GM19351 (cell line): ENCODE data around the gene HMGN1.
A peak's percentile ranks its signal among the peaks of the same experiment; 100 is the strongest.
"Not testable (repeated sequence)": the region's sequence is repeated elsewhere in the genome, so short reads cannot be mapped to it uniquely, and the experiment has no call there.

Source experiments
- ATAC-seq: cut with Tn5 transposase; IDR thresholded peaks from one replicate; pipeline ENCODE4 v1.9.1; 2021; ENCODE audit warnings: mild to moderate bottlenecking, moderate library complexity; ENCODE audit not compliant: unreplicated experiment

Gene HMGN1

GRCh38 chr21:39348355-39349210, at the start of gene HMGN1:
TSS of gene HMGN1 (minus strand) at chr21:39349088. CDS start at chr21:39348917, 171 bp downstream.
- peak; percentile 38 for ATAC-seq

GRCh38 chr21:39397646-39398385, 48.9 kb upstream of the HMGN1 start:
- no peak for ATAC-seq

GRCh38 chr21:39392981-39393380, 44.1 kb upstream of the HMGN1 start:
- ATAC-seq, result no peak

- no peak for ATAC-seq
Observed at GRCh38 chr21:39390212-39390765, 41.4 kb upstream of the HMGN1 start.

- ATAC-seq, result peak; percentile 24
Observed at GRCh38 chr21:39388811-39389155, 39.9 kb upstream of the HMGN1 start.

GRCh38 chr21:39388038-39388810, 39.3 kb upstream of the HMGN1 start:
- ATAC-seq, result peak; percentile 74

- peak; percentile 57 for ATAC-seq
Observed at GRCh38 chr21:39387461-39388037, 38.7 kb upstream of the HMGN1 start.

- no peak for ATAC-seq
Observed at GRCh38 chr21:39386899-39387298, 38.0 kb upstream of the HMGN1 start.

- ATAC-seq, result no peak
Observed at GRCh38 chr21:39386194-39386593, 37.3 kb upstream of the HMGN1 start.

GRCh38 chr21:39385299-39386145, 36.6 kb upstream of the HMGN1 start:
- peak; percentile 34 for ATAC-seq

GRCh38 chr21:39384674-39385298, 35.9 kb upstream of the HMGN1 start:
- ATAC-seq, result no peak

- not testable (repeated sequence) for ATAC-seq
Observed at GRCh38 chr21:39382096-39382495, 33.2 kb upstream of the HMGN1 start.

GRCh38 chr21:39381009-39381408, 32.1 kb upstream of the HMGN1 start:
- no peak for ATAC-seq

- ATAC-seq, result peak; percentile 93
Observed at GRCh38 chr21:39379986-39380891, 31.4 kb upstream of the HMGN1 start.

GRCh38 chr21:39377444-39378050, 28.7 kb upstream of the HMGN1 start:
- no peak for ATAC-seq

- ATAC-seq, result no peak
Observed at GRCh38 chr21:39375446-39375845, 26.6 kb upstream of the HMGN1 start.

- no peak for ATAC-seq
Observed at GRCh38 chr21:39374046-39374445, 25.2 kb upstream of the HMGN1 start.

GRCh38 chr21:39373634-39374033, 24.7 kb upstream of the HMGN1 start:
- ATAC-seq, result no peak
